AG09309 (cell line): ENCODE measurements around the gene EAPP.

Source experiments
- DNase-seq: peaks from one replicate; pipeline ENCODE4 v3.0.0-alpha.2; 2010; ENCODE audit warnings: low read depth
- H3K4me3 ChIP-seq: 2 replicates; pipeline ENCODE4 v1.5.1; 2011; ENCODE audit warnings: mild to moderate bottlenecking, low read depth, low read length, moderate library complexity; ENCODE audit not compliant: control insufficient read depth
- CTCF ChIP-seq: IDR thresholded peaks from 2 replicates; pipeline ENCODE4 v1.5.1; 2011; ENCODE audit warnings: mild to moderate bottlenecking, low read depth, low read length, inconsistent platforms; ENCODE audit not compliant: insufficient read depth, control insufficient read depth; ENCODE audit errors: missing control alignments

EAPP gene

GRCh38 chr14:34539407-34540180 is at the start of gene EAPP:
Gene EAPP (minus strand): TSS chr14:34539701. CDS start chr14:34539628, 73 bp downstream.
- TF ChIP-seq CTCF = peak; percentile 7
- DNase-seq = peak; percentile 87
- H3K4me3 ChIP-seq = peak within 1 kb of the TSS; percentile 74

GRCh38 chr14:34583525-34583924 is 44.0 kb upstream of the EAPP start:
- H3K4me3 ChIP-seq = no peak overlapping the region
- no peak for TF ChIP-seq CTCF
- no peak for DNase-seq

- DNase-seq = no peak
- no peak overlapping the region for H3K4me3 ChIP-seq
- TF ChIP-seq CTCF = no peak
These were observed 42.7 kb upstream of the EAPP start for GRCh38 chr14:34582117-34582680.

- H3K4me3 ChIP-seq = no peak overlapping the region
- TF ChIP-seq CTCF = no peak
- no peak for DNase-seq
These were observed 40.9 kb upstream of the EAPP start for GRCh38 chr14:34580381-34580780.

GRCh38 chr14:34571771-34572170 is 32.3 kb upstream of the EAPP start:
- DNase-seq = no peak
- no peak for TF ChIP-seq CTCF
- H3K4me3 ChIP-seq = no peak overlapping the region

GRCh38 chr14:34569750-34570149 is 30.2 kb upstream of the EAPP start:
- no peak for DNase-seq
- no peak overlapping the region for H3K4me3 ChIP-seq
- TF ChIP-seq CTCF = no peak
